Stimulated activated CD4-positive, alpha-beta T cell treated with anti-CD3 and anti-CD28 coated beads, Interleukin-4, amount 100 ng/mL, for 48 hours (primary cell): Measurements from ENCODE around the gene CRIM1.
"Not testable (repeated sequence)": the region's sequence is repeated elsewhere in the genome, so short reads cannot be mapped to it uniquely, and the experiment has no call there.

Source experiments
- DNase-seq, 2 donors: peaks; one replicate each; pipeline ENCODE4 v3.0.0-alpha.2; 2020; ENCODE audit warnings: low read depth in 2 of 2

CRIM1 gene, protein sequence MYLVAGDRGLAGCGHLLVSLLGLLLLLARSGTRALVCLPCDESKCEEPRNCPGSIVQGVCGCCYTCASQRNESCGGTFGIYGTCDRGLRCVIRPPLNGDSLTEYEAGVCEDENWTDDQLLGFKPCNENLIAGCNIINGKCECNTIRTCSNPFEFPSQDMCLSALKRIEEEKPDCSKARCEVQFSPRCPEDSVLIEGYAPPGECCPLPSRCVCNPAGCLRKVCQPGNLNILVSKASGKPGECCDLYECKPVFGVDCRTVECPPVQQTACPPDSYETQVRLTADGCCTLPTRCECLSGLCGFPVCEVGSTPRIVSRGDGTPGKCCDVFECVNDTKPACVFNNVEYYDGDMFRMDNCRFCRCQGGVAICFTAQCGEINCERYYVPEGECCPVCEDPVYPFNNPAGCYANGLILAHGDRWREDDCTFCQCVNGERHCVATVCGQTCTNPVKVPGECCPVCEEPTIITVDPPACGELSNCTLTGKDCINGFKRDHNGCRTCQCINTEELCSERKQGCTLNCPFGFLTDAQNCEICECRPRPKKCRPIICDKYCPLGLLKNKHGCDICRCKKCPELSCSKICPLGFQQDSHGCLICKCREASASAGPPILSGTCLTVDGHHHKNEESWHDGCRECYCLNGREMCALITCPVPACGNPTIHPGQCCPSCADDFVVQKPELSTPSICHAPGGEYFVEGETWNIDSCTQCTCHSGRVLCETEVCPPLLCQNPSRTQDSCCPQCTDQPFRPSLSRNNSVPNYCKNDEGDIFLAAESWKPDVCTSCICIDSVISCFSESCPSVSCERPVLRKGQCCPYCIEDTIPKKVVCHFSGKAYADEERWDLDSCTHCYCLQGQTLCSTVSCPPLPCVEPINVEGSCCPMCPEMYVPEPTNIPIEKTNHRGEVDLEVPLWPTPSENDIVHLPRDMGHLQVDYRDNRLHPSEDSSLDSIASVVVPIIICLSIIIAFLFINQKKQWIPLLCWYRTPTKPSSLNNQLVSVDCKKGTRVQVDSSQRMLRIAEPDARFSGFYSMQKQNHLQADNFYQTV

DNA sequence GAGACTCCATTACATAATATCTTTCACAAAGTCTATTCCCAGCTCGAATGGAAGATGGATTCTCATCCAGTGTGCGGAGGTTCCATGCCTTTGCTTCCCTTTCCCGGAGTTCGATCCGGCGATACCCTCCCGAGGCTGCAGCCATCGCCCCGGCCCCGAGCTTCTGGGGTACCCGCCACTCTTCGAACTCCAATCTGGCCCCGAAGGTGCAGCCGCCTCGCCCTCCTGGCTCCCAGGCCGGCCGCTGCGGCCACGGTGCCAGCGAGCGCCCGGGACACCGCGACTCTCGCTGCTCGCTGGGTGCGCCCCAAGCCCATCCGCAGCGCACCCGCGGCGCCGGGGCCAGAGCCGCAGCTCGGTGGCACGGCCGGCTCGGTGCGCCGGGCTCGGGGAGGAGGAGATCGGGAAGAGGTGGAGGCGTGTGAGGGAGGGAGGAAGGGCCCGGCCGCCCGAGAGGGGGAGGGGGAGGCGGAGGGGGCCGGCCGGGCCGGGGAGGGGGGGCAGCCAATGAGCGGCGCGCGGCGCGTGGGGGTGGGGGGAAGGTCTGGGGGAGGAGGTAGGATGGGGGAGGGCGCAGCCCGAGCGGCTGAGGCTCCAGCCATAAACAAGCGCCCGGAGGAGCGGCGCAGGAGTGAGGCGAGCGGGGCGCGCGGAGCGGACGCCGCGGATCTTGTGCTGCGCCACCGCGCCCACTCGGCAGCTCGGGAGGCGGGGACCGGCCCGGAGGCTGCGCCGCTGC lies at the start of gene CRIM1:
Gene CRIM1, plus strand, starts transcription at position 628 of the 739 bp plus-strand sequence. CDS start 515 bp downstream, outside the sequence.
- peak; percentile 40 for DNase-seq

DNA sequence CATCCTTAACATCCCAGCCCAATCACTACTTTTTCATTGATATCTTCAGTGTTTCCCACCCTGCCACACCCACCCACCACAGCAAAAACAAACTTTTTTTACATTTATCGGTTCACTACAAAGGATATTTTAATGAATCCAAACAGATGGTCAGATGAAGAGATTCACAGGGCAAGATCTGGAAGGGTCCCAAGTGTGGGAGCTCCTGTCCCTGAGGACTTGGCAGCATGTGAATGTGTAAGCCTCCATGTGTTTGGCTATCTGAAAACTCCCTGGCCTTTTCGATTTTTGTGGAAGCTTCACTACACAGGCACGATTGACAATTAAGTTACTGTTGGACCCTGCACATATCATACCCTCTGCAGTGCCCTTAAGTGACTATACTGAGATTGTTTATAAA lies 48.1 kb upstream of the CRIM1 start:
- no peak for DNase-seq

DNA sequence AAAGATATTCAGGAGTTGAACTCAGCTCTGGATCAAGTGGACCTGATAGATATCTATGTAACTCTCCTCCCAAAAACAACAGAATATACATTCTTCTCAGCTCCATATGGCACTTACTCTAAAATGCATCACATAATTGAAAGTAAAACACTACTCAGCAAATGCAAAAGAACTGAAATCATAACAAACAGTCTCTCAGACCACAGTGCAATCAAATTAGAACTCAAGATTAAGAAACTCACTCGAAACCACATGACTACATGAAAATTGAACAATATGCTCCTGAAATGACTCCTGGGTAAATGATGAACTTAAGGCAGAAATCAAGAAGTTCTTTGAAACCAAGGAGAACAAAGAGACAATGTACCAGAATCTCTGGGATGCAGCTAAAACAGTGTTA lies 45.1 kb upstream of the CRIM1 start:
- not testable (repeated sequence) for DNase-seq

DNA sequence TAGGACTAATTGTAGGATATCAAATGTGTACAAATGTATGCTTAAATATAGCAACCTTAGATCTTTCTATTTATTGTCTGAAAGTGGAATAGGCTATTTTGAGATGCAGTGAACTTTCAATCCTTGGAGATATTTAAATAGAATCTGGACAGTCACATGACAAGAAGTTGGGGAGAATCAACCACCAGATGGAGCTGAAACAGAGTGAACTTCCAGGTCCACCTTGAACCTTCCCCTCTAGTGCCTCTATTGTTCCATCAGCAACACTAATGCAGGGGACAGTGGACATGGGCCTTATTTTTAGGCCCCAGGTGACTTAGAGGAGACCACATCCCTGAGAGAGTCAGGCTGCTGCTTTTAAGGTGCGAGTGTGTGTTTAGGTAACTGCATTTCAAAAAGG lies 37.0 kb upstream of the CRIM1 start:
- no peak for DNase-seq

DNA sequence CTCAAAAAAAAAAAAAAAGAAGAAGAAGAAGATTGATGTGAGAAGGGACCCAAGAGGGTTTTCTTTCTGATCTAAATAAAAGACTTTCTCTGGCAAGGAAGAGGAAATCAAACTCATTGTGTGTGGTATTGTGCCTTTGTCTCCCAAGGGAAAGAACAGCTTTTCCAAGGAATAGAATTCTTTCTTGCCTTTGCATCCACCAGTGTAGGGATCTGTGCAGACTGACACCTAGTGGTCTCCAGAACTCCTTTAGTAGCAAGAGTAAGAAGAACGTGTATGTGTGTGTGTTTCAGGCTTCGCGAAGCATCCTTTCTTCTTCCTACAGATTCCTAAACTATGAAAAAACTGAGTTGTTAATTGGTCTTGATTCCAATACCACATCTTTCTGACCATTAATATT lies 33.5 kb upstream of the CRIM1 start:
- DNase-seq: no peak

DNA sequence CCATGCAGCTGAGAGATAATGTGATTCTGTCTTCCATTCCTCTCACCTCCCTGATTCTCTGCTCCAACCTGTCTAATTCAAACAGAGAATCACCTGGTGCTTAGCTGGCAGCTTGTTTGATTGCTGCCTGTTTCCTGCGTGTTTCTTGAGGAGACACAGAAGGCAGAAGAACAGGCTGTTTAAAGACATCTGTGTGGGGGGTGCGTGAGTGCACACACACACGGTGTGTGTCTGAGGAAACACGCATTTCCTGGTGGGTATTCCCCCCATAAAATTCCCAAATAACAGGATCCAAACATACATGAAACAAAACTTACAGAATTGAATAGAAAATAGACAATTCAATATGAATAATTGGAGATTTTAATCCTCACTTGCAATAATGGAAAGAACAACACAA lies 29.3 kb upstream of the CRIM1 start:
- DNase-seq: no peak

DNA sequence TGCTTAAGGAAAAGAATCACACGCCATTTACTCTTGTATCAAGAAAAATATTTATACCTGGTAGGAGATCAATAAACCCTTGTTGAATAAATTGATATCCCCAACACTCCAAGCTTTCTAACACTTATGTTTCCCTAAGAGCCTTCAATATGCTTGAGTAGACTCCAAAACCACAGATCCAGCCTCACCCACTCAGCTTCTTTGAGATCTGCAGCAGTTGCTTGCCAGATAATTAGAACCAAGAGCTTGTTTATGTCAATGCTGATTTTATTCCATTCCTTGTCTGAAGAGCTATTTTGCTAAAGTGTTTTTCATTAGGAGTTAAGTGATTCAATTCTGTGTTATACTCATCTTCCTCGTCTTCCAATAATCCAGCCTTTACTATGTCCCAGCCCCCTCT lies 26.3 kb upstream of the CRIM1 start:
- DNase-seq: no peak

DNA sequence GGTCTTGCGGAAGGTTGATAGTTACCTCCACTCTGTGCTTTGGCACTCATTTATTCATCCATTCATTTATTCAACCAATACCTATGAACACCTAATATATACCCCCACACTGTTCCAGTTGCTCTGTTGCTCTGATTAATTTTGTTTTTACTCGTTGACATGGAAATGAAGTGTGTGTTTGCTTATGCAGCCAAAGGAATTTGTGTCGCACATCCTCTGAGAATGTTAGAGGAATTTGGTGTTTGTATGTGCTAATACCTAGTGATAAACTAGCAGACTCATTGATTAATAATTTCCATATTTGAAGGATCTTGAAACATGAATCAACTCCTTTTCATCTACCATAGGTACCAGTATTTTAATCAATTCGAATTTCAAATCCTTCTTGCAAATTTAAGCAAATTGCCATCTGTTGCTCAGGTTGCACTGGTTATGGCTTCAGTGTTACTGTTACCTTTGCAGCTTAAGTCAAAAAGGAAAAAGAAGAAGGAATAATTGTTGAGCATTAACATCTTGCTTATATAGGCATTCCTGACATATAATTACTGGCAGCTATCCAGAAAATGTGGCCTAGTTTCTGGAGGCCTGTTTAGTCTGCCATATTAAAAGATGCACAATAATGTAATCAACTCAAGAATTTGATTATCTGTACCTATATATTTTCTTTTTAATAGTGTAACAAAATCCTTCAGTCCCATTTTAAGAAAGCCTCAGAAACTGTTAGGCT lies 25.7 kb upstream of the CRIM1 start:
- no peak for DNase-seq

DNA sequence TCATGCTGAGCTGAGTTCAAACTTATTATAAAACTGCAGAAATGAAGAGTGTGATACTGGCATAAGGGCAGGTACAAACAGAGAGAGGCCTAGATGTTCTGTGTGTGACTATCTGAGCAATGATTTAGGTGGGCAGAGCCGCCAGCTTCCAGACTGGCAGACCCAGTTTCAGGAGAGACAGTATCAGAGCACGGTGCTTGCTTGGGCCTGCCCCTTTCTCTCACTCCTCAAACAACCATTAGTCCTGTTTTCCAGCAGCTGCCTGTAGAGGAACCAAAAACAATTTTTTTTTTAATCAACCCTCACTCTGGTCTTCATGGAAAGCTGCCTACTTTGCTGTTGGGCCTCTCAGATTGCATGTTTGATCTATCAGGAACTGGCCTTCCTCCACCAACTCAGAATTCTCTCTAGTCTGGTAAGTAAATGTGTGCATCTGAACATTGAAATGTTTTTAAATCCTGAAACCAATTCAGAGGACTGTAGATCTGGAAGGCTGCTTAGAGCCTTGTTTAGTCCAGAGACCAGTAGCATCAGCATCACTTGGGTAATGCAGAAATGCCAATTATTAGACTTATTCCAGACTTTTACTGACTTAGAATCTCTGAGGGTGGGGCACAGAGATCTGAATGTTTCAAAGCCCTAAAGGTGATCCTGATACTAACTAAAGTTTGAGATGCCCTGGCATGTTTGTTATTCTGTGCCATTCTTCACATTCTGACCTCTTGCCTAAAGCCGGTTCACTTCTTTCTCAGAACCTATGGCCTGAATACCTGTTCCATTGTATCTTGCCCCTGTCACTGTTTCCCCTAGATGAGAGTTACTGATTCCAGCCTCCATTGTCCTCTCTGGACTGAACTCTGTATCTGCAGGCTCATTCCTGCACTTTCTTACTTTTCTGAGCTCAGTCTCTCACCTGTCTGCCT lies 24.8 kb upstream of the CRIM1 start:
- no peak for DNase-seq

DNA sequence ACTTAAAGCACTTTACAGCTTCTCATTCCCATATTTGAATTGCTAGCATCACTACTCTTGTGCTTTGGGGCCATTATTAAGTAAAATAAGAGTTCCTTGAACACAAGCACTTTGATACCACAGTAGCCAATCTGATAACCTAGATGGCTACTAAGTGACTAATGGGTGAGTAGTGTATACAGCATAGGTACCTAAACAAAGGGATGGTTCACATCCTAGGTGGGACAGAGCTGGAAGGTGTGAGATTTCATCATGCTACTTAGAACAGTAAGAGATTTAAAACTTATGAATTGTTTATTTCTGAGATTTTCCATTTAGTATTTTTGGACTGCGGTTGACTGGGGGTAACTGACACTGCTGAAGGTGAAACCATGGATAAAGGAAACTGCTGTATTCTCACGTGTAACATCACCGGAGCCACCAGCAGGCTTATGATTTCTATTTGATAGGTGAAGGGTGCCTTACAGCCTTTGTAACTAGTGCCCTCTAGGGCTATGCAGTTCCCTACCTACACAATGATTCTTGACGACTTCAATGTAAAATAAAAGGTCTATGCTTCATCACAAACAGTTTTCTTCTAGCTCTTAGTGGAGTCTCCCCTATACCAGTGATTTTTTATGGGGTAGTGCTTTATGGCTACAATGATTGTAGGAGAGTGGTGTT lies 22.1 kb upstream of the CRIM1 start:
- no peak for DNase-seq

DNA sequence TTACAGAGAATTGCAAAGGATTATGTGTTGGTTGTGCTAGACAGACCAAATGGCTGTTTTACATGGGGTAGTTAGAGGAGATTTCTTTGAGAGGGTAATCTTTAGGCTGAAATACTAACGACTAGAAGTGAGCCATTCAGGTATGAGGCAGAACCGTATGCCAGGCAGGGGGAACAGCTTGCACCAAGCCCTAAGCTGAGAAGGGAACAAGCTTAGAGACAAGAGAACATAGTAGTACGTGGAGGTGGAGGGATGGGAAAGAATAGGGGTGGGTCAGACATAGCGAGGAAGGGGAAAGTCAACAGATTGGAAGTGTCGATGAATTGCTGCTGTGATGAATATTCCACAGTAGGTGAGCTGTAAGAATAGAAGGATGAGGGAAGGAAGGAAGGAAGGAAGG lies 20.0 kb upstream of the CRIM1 start:
- DNase-seq: no peak

DNA sequence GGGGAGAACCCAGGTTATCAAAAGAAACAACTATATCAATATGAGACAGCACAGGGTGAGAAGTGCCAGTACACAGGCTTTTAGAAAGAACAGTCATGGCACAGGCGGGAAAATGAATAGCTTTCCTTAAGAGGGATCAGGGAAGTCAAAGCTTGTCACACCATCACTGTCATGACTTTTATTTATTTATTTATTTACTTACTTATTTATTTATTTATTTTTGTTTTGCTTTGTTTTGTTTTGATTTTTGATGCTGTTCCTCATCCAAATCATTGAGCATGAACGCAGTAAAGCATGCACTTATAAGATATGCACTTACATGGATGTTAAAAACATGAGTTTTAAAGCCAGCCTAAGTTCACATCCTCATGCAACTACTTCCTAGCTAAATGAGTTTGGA lies 19.3 kb upstream of the CRIM1 start:
- DNase-seq: no peak

DNA sequence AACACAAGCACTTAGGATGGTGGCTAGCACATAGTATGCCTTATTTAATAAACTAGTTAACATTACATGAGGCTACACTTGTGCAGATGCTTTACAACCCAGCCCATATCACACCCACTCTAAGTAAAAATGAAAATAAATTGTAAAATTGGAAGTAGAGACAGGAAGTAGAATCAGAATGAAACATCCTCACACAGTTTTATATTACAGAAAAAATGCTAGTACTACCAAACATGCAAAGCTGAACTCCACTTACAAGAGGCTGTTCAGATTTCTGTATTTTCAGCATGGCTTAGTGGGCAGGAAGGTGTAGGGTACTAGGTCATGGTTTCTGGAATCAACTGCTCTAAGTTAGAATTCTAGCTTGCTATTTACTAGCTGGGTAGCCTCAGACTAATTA lies 18.2 kb upstream of the CRIM1 start:
- no peak for DNase-seq

DNA sequence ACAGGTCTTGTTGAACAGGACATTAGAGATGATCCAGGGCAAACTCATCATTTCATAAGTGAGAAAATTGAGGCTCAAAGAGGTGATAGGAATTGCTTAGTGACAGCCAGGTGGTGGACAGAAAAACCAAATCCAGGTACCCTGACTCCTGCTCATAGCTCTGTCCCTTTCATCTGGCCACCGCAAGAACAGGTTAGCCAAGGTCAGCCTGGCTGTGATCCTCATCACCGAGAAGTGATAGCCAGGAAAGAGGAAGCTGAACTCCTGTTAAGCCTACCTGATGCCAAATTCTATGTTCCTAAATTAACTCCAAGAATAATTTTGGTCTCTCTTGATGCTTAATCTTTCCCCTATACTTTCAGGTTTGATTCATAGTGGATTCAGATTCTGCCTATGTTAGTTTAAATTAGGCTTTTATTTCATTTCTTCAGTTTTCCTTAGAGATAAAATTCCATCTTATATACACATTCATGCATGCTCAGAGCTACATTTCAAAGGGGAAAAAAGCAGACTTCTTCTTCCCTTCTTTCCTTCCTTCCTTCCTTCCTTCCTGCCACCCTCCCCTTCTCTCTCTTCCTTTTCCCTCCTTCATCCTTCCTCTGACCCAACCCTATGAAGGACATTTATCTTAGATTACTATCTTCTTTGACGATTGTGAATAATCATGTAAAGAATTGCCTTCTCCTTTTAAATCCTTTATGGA lies 17.3 kb upstream of the CRIM1 start:
- DNase-seq: no peak

DNA sequence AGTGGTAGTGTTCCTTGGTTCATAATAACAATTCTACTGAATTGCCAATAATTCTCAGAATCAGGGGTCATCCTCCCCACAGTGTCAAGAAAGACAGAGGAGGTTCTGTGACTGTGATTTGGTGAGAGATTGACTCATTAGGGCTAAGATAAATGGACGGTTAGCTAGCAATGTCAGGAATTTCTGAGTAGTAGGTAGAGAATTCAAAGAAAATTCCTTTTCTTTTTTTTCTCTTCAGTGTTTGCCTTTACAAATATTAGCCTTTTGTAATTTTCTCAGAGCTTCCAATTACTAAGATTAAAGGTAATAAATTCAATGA lies 16.8 kb upstream of the CRIM1 start:
- DNase-seq: no peak

DNA sequence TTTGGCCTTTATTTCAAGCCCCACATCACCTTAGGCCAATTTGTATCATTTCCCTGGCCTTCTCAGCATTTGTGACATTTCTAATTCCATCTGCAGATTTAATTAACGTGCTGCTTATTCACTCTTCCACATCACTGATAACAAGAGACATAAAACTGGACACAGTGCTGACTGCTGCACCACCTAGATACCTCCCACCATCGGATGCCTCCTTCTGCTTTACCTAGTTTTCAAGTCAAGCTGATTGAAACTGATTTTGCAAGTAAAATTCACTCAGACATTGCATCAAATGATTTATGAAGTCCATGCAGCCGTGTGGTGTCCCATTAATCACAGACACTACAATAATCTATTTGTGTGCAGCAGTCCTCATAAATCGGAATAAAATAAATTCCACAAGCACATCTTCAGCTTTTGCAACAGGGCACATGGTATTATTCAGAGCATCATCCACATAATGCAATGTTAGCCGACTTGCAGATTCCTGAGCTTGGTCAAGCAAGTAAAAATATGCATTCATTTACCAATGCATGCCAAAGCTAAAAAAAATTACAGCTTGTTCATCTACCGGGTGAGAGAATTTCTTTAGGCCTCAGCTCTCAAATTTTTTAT lies 15.9 kb upstream of the CRIM1 start:
- no peak for DNase-seq

DNA sequence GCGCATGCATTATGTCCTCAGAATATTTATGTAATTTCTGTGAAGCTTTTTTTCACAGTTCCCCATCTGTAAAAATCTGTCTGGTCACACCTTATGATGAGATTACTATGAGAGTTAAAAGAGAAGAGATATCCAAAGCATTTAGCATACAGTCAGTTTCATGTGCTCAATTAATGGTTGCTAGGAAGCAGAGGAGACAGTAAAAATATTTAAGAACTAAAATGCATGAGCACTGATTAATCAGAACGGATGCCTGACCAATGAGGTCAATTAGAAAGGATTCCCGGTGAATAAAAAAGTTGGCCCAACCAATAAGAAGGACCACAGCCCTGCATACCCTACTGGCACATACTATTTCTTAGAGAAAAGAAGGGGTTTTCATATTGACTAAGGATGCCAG lies 12.0 kb upstream of the CRIM1 start:
- DNase-seq: no peak

DNA sequence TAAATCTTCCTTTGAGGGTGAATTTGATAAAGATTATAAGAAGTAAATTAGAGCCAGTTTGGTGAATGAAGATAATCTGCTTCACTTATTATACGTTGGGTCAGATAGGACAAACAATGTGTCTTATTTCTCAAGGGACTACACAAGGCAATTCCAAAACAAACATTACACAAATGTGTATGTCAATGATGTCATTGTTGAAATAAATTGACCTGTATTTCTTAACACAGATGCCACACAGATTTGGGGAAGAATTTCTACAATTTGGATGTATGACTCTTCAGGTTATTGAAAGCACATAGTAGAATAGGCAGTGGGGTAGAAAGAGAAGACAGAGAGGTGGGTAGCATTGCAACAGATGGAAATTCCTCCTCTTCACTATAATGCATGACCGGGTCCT lies 6.9 kb upstream of the CRIM1 start:
- no peak for DNase-seq

DNA sequence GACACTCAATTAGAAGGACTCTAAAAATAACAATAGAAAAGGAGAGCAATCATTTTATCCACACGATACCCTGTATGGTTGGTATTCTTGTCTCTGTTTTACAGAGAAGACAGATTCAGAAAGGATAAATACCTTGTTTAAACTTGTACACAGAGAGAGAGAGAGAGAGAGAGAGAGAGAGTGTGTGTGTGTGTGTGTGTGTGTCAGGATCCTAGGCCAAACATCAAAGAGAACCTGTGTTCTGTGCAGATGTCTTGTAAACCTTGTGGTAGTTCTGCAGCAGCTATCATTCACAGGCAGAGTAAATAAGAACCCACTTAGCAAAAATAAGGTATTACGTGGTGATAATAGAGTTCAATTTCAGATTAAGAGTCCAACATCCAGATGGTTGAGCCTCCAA lies 4.3 kb upstream of the CRIM1 start:
- no peak for DNase-seq
